Measurements from ENCODE around the gene SFMBT1.

Gene SFMBT1

GRCh38 chr3:52872245-52872644 lies 173.6 kb downstream of the SFMBT1 start:
- peak; percentile 67 for TF ChIP-seq ZNF518A (tag by site-specific recombination; conservative IDR thresholded peaks at IDR 0.05; ENCODE audit: low read depth)
- TF ChIP-seq ZNF366 (tag by site-specific recombination; conservative IDR thresholded peaks at IDR 0.05) = 0 out of 2 replicates have a peak, but pooled peaks have one; percentile 19
- TF ChIP-seq SCRT2 (tag by site-specific recombination; IDR thresholded peaks at IDR 0.05) = peak; percentile 86
- no peak for TF ChIP-seq ZNF341 (tag by site-specific recombination; IDR thresholded peaks at IDR 0.05; ENCODE audit: low read depth)

GRCh38 chr3:52871761-52872160 lies 174.1 kb downstream of the SFMBT1 start:
- no peak for TF ChIP-seq ZSCAN30 (tag by site-specific recombination; IDR thresholded peaks at IDR 0.05)
- TF ChIP-seq, protein P1, sequence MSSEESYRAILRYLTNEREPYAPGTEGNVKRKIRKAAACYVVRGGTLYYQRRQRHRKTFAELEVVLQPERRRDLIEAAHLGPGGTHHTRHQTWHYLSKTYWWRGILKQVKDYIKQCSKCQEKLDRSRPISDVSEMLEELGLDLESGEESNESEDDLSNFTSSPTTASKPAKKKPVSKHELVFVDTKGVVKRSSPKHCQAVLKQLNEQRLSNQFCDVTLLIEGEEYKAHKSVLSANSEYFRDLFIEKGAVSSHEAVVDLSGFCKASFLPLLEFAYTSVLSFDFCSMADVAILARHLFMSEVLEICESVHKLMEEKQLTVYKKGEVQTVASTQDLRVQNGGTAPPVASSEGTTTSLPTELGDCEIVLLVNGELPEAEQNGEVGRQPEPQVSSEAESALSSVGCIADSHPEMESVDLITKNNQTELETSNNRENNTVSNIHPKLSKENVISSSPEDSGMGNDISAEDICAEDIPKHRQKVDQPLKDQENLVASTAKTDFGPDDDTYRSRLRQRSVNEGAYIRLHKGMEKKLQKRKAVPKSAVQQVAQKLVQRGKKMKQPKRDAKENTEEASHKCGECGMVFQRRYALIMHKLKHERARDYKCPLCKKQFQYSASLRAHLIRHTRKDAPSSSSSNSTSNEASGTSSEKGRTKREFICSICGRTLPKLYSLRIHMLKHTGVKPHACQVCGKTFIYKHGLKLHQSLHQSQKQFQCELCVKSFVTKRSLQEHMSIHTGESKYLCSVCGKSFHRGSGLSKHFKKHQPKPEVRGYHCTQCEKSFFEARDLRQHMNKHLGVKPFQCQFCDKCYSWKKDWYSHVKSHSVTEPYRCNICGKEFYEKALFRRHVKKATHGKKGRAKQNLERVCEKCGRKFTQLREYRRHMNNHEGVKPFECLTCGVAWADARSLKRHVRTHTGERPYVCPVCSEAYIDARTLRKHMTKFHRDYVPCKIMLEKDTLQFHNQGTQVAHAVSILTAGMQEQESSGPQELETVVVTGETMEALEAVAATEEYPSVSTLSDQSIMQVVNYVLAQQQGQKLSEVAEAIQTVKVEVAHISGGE (tag by site-specific recombination; conservative IDR thresholded peaks at IDR 0.05; ENCODE audit: low read depth) = peak; percentile 47
- TF ChIP-seq ZNF155 (tag by site-specific recombination; IDR thresholded peaks at IDR 0.05) = no peak
- Histone ChIP-seq H3K4me1 (ENCODE audit: control insufficient read depth, insufficient read depth, low read length) (no peaks in the 10 kb centered on the region), H3K36me3 (ENCODE audit: control insufficient read depth in 2 of 2, insufficient read depth in 1 of 2, low read length in 2 of 2) (no peaks in the 10 kb centered on the region), H3K4me3 (ENCODE audit: low read depth, low read length) (no peak overlapping the region), H3K27ac (ENCODE audit: extremely low read depth, low read depth, low read length) (no peak overlapping the region), H3K9me3 (ENCODE audit: control insufficient read depth, insufficient read depth, low read depth, low read length) (no peaks in the 10 kb centered on the region)
- ChIA-PET CTCF (interaction anchor here (0.7 kb wide), 1 partner anchor 69 kb away, joined by 3 read pairs; no protein-coding TSS in a partner anchor), POLR2A (no interaction called here)

More at GRCh38 chr3:52872245-52872644, 173.6 kb downstream of the SFMBT1 start:
- Histone ChIP-seq H3K9me3 (ENCODE audit: control insufficient read depth, insufficient read depth, low read depth, low read length) (no peaks in the 10 kb centered on the region), H3K36me3 (ENCODE audit: control insufficient read depth in 2 of 2, insufficient read depth in 1 of 2, low read length in 2 of 2) (no peaks in the 10 kb centered on the region), H3K27ac (ENCODE audit: extremely low read depth, low read depth, low read length) (no peak overlapping the region), H3K4me3 (ENCODE audit: low read depth, low read length) (no peak overlapping the region), H3K4me1 (ENCODE audit: control insufficient read depth, insufficient read depth, low read length) (no peaks in the 10 kb centered on the region)
- POLR2A ChIA-PET = no interaction called here
- CTCF ChIA-PET = interaction anchor here (0.7 to 0.9 kb wide), 2 partner anchors 21 to 70 kb away, joined by 3 read pairs; no protein-coding TSS in a partner anchor

DNA sequence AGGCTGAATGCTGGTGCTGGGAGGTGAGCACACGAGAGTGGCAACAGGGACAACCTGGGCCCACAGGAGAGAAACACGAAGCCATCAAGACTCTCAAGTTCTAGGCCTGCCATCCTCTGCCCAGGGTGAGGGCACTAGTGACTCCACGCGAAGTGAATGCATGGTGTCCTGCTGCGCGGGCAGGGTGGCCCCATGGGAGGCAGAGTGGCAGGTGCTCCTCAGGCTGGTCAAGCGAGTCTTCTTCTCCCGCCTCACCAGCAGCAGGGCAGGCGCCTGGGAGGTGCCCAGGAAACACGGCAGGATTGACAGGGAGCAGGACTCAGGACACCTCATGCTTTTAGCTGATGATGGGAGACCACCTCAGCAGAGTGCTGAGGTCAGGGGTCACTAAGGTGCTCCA lies 175.4 kb downstream of the SFMBT1 start:
- Histone ChIP-seq H3K36me3 (ENCODE audit: control insufficient read depth in 2 of 2, insufficient read depth in 1 of 2, low read length in 2 of 2) (no peaks in the 10 kb centered on the region), H3K27ac (ENCODE audit: extremely low read depth, low read depth, low read length) (no peak overlapping the region), H3K9me3 (ENCODE audit: control insufficient read depth, insufficient read depth, low read depth, low read length) (no peaks in the 10 kb centered on the region), H3K4me3 (ENCODE audit: low read depth, low read length) (no peak overlapping the region), H3K4me1 (ENCODE audit: control insufficient read depth, insufficient read depth, low read length) (no peaks in the 10 kb centered on the region)
- POLR2A ChIA-PET = no interaction called here
- CTCF ChIA-PET = no interaction called here
- TF ChIP-seq ZNF140 (tag by site-specific recombination; IDR thresholded peaks at IDR 0.05) (no peak), ZNF629 (tag by site-specific recombination; IDR thresholded peaks at IDR 0.05) (no peak), KLF10 (tag by site-specific recombination; IDR thresholded peaks at IDR 0.05) (no peak), ZBTB7A (tag by site-specific recombination; IDR thresholded peaks at IDR 0.05; ENCODE audit: low read depth) (no peak), GLI4 (tag by site-specific recombination; IDR thresholded peaks at IDR 0.05) (no peak), ZBTB17 (tag by site-specific recombination; IDR thresholded peaks at IDR 0.05) (no peak), ZNF549 (tag by site-specific recombination; IDR thresholded peaks at IDR 0.05) (no peak), ZNF670 (tag by site-specific recombination; IDR thresholded peaks at IDR 0.05; ENCODE audit: low read depth) (no peak), ZNF169 (tag by site-specific recombination; IDR thresholded peaks at IDR 0.05) (no peak)
- TF ChIP-seq, protein P2, sequence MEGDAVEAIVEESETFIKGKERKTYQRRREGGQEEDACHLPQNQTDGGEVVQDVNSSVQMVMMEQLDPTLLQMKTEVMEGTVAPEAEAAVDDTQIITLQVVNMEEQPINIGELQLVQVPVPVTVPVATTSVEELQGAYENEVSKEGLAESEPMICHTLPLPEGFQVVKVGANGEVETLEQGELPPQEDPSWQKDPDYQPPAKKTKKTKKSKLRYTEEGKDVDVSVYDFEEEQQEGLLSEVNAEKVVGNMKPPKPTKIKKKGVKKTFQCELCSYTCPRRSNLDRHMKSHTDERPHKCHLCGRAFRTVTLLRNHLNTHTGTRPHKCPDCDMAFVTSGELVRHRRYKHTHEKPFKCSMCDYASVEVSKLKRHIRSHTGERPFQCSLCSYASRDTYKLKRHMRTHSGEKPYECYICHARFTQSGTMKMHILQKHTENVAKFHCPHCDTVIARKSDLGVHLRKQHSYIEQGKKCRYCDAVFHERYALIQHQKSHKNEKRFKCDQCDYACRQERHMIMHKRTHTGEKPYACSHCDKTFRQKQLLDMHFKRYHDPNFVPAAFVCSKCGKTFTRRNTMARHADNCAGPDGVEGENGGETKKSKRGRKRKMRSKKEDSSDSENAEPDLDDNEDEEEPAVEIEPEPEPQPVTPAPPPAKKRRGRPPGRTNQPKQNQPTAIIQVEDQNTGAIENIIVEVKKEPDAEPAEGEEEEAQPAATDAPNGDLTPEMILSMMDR (tag by site-specific recombination; IDR thresholded peaks at IDR 0.05) = no peak
- TF ChIP-seq, protein P3, sequence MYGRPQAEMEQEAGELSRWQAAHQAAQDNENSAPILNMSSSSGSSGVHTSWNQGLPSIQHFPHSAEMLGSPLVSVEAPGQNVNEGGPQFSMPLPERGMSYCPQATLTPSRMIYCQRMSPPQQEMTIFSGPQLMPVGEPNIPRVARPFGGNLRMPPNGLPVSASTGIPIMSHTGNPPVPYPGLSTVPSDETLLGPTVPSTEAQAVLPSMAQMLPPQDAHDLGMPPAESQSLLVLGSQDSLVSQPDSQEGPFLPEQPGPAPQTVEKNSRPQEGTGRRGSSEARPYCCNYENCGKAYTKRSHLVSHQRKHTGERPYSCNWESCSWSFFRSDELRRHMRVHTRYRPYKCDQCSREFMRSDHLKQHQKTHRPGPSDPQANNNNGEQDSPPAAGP (tag by site-specific recombination; IDR thresholded peaks at IDR 0.05) = no peak
- TF ChIP-seq, protein P4, sequence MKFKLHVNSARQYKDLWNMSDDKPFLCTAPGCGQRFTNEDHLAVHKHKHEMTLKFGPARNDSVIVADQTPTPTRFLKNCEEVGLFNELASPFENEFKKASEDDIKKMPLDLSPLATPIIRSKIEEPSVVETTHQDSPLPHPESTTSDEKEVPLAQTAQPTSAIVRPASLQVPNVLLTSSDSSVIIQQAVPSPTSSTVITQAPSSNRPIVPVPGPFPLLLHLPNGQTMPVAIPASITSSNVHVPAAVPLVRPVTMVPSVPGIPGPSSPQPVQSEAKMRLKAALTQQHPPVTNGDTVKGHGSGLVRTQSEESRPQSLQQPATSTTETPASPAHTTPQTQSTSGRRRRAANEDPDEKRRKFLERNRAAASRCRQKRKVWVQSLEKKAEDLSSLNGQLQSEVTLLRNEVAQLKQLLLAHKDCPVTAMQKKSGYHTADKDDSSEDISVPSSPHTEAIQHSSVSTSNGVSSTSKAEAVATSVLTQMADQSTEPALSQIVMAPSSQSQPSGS (tag by site-specific recombination; IDR thresholded peaks at IDR 0.05; ENCODE audit: low read depth) = no peak

All from HEK293 (cell line).